ENCODE measurements around the gene HSDL2.
"Not testable (repeated sequence)": the region's sequence is repeated elsewhere in the genome, so short reads cannot be mapped to it uniquely, and the experiment has no call there.

The HSDL2 gene

DNA sequence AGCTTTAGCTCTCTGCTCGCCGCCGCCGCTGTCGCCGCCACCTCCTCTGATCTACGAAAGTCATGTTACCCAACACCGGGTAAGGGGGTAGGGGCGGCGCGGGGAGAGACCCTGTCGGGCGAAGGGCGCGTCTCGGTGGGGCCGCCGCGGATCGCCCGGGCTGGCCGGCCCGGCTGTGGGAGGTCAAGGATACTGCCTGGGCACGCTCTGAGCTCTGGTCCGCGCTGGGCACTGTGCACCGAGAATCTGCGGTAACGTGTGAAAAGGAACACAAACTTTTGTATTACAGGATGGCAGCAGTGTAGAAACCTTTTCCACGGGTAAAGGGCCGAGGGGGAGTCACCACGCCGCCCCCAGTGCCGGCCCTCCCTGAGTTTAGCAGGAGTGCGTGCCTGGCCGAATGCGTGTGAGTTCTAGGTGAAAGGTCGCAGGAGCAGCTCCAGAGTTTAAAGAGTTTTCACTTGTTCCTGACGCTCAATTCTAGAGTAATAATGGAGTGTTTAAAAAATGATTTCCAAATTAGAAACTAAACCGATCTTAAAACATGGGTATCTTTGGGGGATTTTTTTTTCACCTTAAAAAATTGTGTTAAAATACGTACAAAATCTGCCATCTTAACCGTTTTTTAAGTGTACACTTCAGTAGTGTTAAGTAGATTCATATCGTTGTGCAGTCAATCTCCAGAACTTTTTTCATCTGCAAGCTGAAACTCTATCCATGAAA lies at the start of gene HSDL2:
HSDL2 (plus strand) TSS at position 7 of the 723 bp plus-strand sequence; CDS start at position 63, 56 bp downstream.
- no peak for DNase-seq (ENCODE audit: low read depth)

DNA sequence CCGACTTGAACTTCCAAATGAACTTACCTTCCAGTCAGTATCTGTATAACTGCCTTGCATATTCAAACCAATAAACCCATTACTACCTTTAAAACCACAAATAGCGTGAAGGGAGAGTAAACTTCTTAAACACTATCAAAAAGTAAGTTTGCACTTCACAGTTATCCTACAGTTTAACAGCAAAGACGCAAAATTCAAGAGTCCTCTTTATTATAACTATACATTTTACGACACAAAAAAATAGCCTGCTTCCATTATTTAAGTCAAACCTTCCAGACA lies 48.3 kb upstream of the HSDL2 start:
- DNase-seq (ENCODE audit: low read depth) = no peak

- no peak for DNase-seq (ENCODE audit: low read depth)
Observed at GRCh38 chr9:112332214-112332613, 47.7 kb upstream of the HSDL2 start.

- no peak for DNase-seq (ENCODE audit: low read depth)
Observed at GRCh38 chr9:112332674-112332976, 47.3 kb upstream of the HSDL2 start.

DNA sequence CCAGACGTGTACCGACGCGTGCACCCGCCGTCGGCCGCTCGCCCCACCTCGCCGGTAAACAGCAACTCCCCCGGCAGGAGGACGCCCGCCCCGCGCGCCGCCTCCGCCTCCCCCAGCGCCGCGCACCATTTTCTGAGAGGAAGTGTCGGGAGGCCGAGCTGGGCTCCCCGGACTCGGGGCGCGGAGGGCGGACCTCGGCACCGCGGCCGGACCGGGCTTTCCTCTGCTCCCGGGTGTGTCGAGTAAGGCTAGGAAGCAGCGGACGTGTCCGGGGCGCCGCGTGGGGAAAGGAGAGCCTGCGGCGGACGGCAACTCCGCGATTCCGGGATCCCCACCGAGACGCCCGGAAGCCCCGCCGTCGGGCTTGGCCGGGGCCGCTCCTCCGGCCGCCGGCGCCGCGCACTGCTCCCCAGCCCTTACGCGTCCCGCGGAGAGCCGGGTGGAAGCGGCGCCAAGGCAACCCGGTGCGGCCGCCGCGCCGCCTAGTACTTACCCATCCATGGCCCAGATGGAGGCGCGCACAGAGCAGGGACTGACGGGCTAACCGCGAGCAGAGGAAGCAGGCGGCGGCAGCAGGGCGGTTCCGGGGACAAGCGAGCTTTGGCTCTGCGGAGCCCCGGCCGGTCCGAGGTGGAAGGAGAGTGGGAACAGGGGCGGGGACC lies 46.8 kb upstream of the HSDL2 start, which contains the start of gene PTBP3:
PTBP3 (minus strand) TSS at position 643 of the 662 bp plus-strand sequence. CDS start 35,754 bp downstream, outside the sequence.
- DNase-seq (ENCODE audit: low read depth) = peak; percentile 50

GRCh38 chr9:112333639-112334431 lies 46.1 kb upstream of the HSDL2 start:
- DNase-seq (ENCODE audit: low read depth) = peak; percentile 68

DNA sequence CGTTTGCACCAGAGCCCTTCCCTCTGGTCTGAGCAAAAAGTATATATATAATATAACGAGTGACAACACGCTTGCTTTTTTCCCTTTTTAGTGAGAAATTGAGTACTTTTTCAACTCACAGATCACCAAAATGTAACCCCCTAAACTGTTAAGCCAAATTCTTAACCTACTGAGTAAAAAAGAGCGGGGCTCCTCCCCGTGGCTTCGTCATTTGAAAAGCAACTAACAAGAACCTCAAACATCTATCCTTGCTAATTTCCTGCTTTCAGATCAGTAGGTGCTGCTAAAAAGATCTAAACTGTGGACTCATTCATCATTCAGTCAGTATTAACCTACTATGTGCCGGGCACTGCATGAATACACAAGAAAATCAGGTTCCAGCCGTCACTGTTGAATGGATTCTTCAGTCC lies 45.5 kb upstream of the HSDL2 start:
- no peak for DNase-seq (ENCODE audit: low read depth)

- DNase-seq (ENCODE audit: low read depth) = no peak
Observed at GRCh38 chr9:112337547-112337946, 42.4 kb upstream of the HSDL2 start.

GRCh38 chr9:112338561-112338960 lies 41.3 kb upstream of the HSDL2 start:
- no peak for DNase-seq (ENCODE audit: low read depth)

DNA sequence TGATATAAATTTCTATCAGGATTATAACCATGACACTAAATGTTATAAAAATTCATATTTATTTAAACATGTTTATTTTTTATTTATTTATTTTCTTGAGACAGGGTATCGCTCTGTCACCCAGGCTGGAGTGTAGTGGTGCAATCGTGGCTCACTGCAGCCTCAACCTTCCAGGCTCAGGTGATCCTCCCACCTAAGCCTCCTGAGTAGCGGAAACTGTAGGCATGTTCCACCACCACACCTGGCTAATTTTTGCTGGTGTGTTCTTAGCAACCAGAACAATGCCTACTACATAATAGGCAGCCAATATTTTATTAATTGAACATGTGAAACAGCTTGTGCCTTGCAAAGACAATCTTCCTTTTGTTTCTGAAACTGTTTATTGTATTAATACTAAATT lies 40.0 kb upstream of the HSDL2 start:
- DNase-seq (ENCODE audit: low read depth) = no peak

DNA sequence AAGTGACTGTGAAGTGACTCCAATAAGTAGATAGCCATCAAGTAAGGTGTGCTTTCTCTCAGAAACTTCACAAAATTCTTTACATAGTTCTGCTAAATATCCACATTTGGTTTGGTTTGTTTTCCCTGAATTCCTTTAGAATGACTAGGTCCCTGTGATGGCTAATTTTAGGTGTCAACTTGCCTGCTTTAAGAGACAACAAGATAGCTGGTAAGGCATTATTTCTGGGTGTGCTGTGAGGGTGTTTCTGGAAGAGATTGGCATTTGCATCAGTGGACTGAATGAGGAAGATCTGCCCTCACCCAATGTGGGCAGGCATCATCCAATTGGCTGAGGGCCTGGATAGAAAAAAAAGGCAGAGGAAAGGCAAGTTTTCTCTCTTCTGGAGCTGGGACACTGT lies 38.2 kb upstream of the HSDL2 start:
- peak; percentile 66 for DNase-seq (ENCODE audit: low read depth)

DNA sequence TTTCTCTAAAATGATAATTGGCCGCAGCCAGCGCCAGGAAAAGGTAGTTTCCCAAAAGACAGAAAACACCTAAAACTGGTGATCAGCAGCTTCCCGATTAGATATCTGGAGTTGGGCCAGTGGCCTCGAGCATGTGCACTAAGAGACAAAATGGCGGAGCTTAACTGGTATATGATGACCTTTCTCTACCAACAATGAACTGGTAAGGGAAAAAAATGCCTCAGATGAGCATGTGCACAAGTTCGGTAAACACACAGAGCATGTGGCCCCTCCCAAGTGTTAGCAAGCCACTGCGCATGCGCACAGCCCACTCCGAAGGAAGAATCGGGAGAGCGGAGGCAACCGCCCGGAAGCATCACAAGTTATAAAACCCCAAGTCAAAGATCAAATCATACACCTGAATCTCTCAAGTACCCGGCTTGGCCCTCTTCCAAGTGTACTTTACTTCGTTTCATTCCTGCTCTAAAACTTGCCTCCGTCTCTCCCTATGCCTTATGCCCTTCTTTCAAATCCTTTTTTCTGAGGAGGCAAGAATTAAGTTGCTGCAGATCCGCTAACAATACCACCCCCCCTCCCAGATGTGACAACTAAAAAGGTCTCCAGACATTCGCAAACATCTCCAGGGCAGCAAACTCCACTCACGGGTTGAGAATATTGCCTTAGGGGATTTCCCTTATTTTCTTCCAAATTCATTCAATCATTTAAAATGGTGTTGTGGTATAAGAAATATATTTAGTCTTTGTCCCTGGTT lies 31.5 kb upstream of the HSDL2 start:
- DNase-seq (ENCODE audit: low read depth) = no peak

DNA sequence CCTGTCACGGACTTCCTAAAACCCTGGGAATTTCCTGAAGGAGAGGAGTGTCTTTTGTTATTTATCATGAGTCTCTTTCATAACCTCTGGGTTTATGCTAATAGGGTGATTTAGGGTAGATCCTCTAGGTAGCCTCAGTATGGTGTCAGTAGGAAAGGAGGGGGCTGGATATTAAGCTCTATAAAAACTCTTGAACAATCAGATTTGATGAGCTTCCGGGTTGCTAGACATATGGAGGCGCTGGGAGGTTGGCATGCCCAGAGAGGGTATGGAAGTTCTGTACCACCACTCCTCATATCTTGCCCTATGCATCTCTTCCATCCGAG lies 30.9 kb upstream of the HSDL2 start:
- no peak for DNase-seq (ENCODE audit: low read depth)

GRCh38 chr9:112351184-112351583 lies 28.7 kb upstream of the HSDL2 start:
- no peak for DNase-seq (ENCODE audit: low read depth)

GRCh38 chr9:112352209-112352608 lies 27.7 kb upstream of the HSDL2 start:
- no peak for DNase-seq (ENCODE audit: low read depth)

- no peak for DNase-seq (ENCODE audit: low read depth)
Observed at GRCh38 chr9:112354081-112354743, 25.7 kb upstream of the HSDL2 start.

GRCh38 chr9:112355427-112355897 lies 24.4 kb upstream of the HSDL2 start:
- no peak for DNase-seq (ENCODE audit: low read depth)

GRCh38 chr9:112360047-112360804 lies 19.7 kb upstream of the HSDL2 start:
- peak; percentile 42 for DNase-seq (ENCODE audit: low read depth)

- DNase-seq (ENCODE audit: low read depth) = no peak
Observed at GRCh38 chr9:112361601-112362000, 18.3 kb upstream of the HSDL2 start.

GRCh38 chr9:112364761-112365160 lies 15.1 kb upstream of the HSDL2 start:
- no peak for DNase-seq (ENCODE audit: low read depth)

DNA sequence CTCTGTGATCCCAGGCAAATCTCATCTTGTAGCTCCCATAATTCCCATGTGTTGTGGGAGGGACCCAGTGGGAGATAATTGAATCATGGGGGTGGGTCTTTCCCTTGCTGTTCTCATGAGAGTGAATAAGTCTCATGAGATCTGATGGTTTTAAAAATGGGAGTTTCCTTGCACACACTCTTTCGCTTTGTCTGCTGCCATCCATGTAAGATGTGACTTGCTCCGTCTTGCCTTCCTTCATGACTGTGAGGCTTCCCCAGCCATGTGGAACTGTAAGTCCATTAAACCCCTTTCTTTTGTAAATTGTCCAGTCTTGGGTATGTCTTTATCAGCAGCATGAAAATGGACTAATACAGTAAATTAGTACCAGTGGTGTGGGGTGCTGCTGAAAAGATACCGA lies 14.7 kb upstream of the HSDL2 start:
- DNase-seq (ENCODE audit: low read depth) = not testable (repeated sequence)

Data from HS-5 (cell line).